ENCODE results near the gene SOCS7.
"Not testable (repeated sequence)": the region's sequence is repeated elsewhere in the genome, so short reads cannot be mapped to it uniquely, and the experiment has no call there.

The SOCS7 gene

GRCh38 chr17:38436386-38436785, 84.7 kb downstream of the SOCS7 start:
- Histone ChIP-seq H3K27ac (ENCODE audit: low read depth, low read length) (no peak overlapping the region), H3K4me3 (ENCODE audit: low read depth in 1 of 5, low read length in 5 of 5) (no peak overlapping the region), H3K27me3 (ENCODE audit: control insufficient read depth in 5 of 5, insufficient read depth in 4 of 5, low read length in 5 of 5) (no peaks in the 10 kb centered on the region), H3K9ac (ENCODE audit: low read length in 5 of 5) (no peak overlapping the region), H3K4me1 (ENCODE audit: control insufficient read depth in 5 of 5, insufficient read depth in 5 of 5, low read length in 5 of 5) (peaks cover 0 to 16% (median 3%) of the 10 kb centered on the region in 5 donors), H3K9me3 (ENCODE audit: control insufficient read depth in 5 of 5, low read length in 5 of 5) (no peaks in the 10 kb centered on the region), H3K36me3 (ENCODE audit: control insufficient read depth in 5 of 5, insufficient read depth in 5 of 5, low read length in 5 of 5) (peaks cover 0 to 6% (median 0%) of the 10 kb centered on the region in 5 donors)

GRCh38 chr17:38437313-38437712, 85.7 kb downstream of the SOCS7 start:
- H3K27me3 ChIP-seq (ENCODE audit: control insufficient read depth in 5 of 5, insufficient read depth in 4 of 5, low read length in 5 of 5); H3K27ac ChIP-seq (ENCODE audit: low read depth, low read length); H3K4me3 ChIP-seq (ENCODE audit: low read depth in 1 of 5, low read length in 5 of 5); H3K36me3 ChIP-seq (ENCODE audit: control insufficient read depth in 5 of 5, insufficient read depth in 5 of 5, low read length in 5 of 5); H3K9ac ChIP-seq (ENCODE audit: low read length in 5 of 5); H3K9me3 ChIP-seq (ENCODE audit: control insufficient read depth in 5 of 5, low read length in 5 of 5): not testable (repeated sequence)
- H3K4me1 ChIP-seq (ENCODE audit: control insufficient read depth in 5 of 5, insufficient read depth in 5 of 5, low read length in 5 of 5): peaks cover 0 to 24% (median 5%) of the 10 kb centered on the region in 5 donors

GRCh38 chr17:38439436-38439835, 87.8 kb downstream of the SOCS7 start:
- no peak overlapping the region for H3K4me3 ChIP-seq (ENCODE audit: low read depth in 1 of 5, low read length in 5 of 5)
- H3K9me3 ChIP-seq (ENCODE audit: control insufficient read depth in 5 of 5, low read length in 5 of 5): no peaks in the 10 kb centered on the region
- H3K4me1 ChIP-seq (ENCODE audit: control insufficient read depth in 5 of 5, insufficient read depth in 5 of 5, low read length in 5 of 5): peaks cover 2 to 43% (median 19%) of the 10 kb centered on the region in 5 donors
- H3K27ac ChIP-seq (ENCODE audit: low read depth, low read length): no peak overlapping the region
- H3K36me3 ChIP-seq (ENCODE audit: control insufficient read depth in 5 of 5, insufficient read depth in 5 of 5, low read length in 5 of 5): peaks cover 0 to 6% (median 0%) of the 10 kb centered on the region in 5 donors
- H3K9ac ChIP-seq (ENCODE audit: low read length in 5 of 5): no peak overlapping the region
- H3K27me3 ChIP-seq (ENCODE audit: control insufficient read depth in 5 of 5, insufficient read depth in 4 of 5, low read length in 5 of 5): no peaks in the 10 kb centered on the region

- no peak overlapping the region for H3K27ac ChIP-seq (ENCODE audit: low read depth, low read length)
- H3K27me3 ChIP-seq (ENCODE audit: control insufficient read depth in 5 of 5, insufficient read depth in 4 of 5, low read length in 5 of 5): no peaks in the 10 kb centered on the region
- peaks cover 0 to 6% (median 0%) of the 10 kb centered on the region in 5 donors for H3K36me3 ChIP-seq (ENCODE audit: control insufficient read depth in 5 of 5, insufficient read depth in 5 of 5, low read length in 5 of 5)
- H3K4me3 ChIP-seq (ENCODE audit: low read depth in 1 of 5, low read length in 5 of 5): no peak overlapping the region
- peaks cover 2 to 45% (median 21%) of the 10 kb centered on the region in 5 donors for H3K4me1 ChIP-seq (ENCODE audit: control insufficient read depth in 5 of 5, insufficient read depth in 5 of 5, low read length in 5 of 5)
- no peak overlapping the region for H3K9ac ChIP-seq (ENCODE audit: low read length in 5 of 5)
- H3K9me3 ChIP-seq (ENCODE audit: control insufficient read depth in 5 of 5, low read length in 5 of 5): no peaks in the 10 kb centered on the region
Measured at GRCh38 chr17:38440614-38441397, 89.2 kb downstream of the SOCS7 start.

- no peak overlapping the region for H3K9ac ChIP-seq (ENCODE audit: low read length in 5 of 5)
- H3K9me3 ChIP-seq (ENCODE audit: control insufficient read depth in 5 of 5, low read length in 5 of 5): no peaks in the 10 kb centered on the region
- peaks cover 2 to 39% (median 21%) of the 10 kb centered on the region in 5 donors for H3K4me1 ChIP-seq (ENCODE audit: control insufficient read depth in 5 of 5, insufficient read depth in 5 of 5, low read length in 5 of 5)
- H3K36me3 ChIP-seq (ENCODE audit: control insufficient read depth in 5 of 5, insufficient read depth in 5 of 5, low read length in 5 of 5): peaks cover 0 to 6% (median 0%) of the 10 kb centered on the region in 5 donors
- H3K27me3 ChIP-seq (ENCODE audit: control insufficient read depth in 5 of 5, insufficient read depth in 4 of 5, low read length in 5 of 5): no peaks in the 10 kb centered on the region
- H3K4me3 ChIP-seq (ENCODE audit: low read depth in 1 of 5, low read length in 5 of 5): no peak overlapping the region
- no peak overlapping the region for H3K27ac ChIP-seq (ENCODE audit: low read depth, low read length)
Measured at GRCh38 chr17:38441429-38442061, 89.9 kb downstream of the SOCS7 start.

- H3K27me3 ChIP-seq (ENCODE audit: control insufficient read depth in 5 of 5, insufficient read depth in 4 of 5, low read length in 5 of 5): no peaks in the 10 kb centered on the region
Measured at GRCh38 chr17:38442548-38442947, 90.9 kb downstream of the SOCS7 start.

GRCh38 chr17:38443356-38444031, 91.8 kb downstream of the SOCS7 start:
- Histone ChIP-seq H3K4me1 (ENCODE audit: control insufficient read depth in 5 of 5, insufficient read depth in 5 of 5, low read length in 5 of 5) (peaks cover 2 to 46% (median 30%) of the 10 kb centered on the region in 5 donors), H3K36me3 (ENCODE audit: control insufficient read depth in 5 of 5, insufficient read depth in 5 of 5, low read length in 5 of 5) (peaks cover 0 to 4% (median 0%) of the 10 kb centered on the region in 5 donors), H3K9me3 (ENCODE audit: control insufficient read depth in 5 of 5, low read length in 5 of 5) (no peaks in the 10 kb centered on the region), H3K9ac (ENCODE audit: low read length in 5 of 5) (no peak overlapping the region), H3K27ac (ENCODE audit: low read depth, low read length) (no peak overlapping the region), H3K27me3 (ENCODE audit: control insufficient read depth in 5 of 5, insufficient read depth in 4 of 5, low read length in 5 of 5) (no peaks in the 10 kb centered on the region), H3K4me3 (ENCODE audit: low read depth in 1 of 5, low read length in 5 of 5) (no peak overlapping the region)

More at GRCh38 chr17:38442548-38442947, 90.9 kb downstream of the SOCS7 start:
- H3K4me1 ChIP-seq (ENCODE audit: control insufficient read depth in 5 of 5, insufficient read depth in 5 of 5, low read length in 5 of 5): peaks cover 2 to 41% (median 23%) of the 10 kb centered on the region in 5 donors
- peaks cover 0 to 4% (median 0%) of the 10 kb centered on the region in 5 donors for H3K36me3 ChIP-seq (ENCODE audit: control insufficient read depth in 5 of 5, insufficient read depth in 5 of 5, low read length in 5 of 5)
- no peak overlapping the region for H3K27ac ChIP-seq (ENCODE audit: low read depth, low read length)
- no peak overlapping the region for H3K9ac ChIP-seq (ENCODE audit: low read length in 5 of 5)
- no peaks in the 10 kb centered on the region for H3K9me3 ChIP-seq (ENCODE audit: control insufficient read depth in 5 of 5, low read length in 5 of 5)
- H3K4me3 ChIP-seq (ENCODE audit: low read depth in 1 of 5, low read length in 5 of 5): no peak overlapping the region

GRCh38 chr17:38444151-38444550, 92.5 kb downstream of the SOCS7 start:
- Histone ChIP-seq H3K36me3 (ENCODE audit: control insufficient read depth in 5 of 5, insufficient read depth in 5 of 5, low read length in 5 of 5) (peaks cover 0 to 4% (median 0%) of the 10 kb centered on the region in 5 donors), H3K4me3 (ENCODE audit: low read depth in 1 of 5, low read length in 5 of 5) (no peak overlapping the region), H3K27ac (ENCODE audit: low read depth, low read length) (no peak overlapping the region), H3K4me1 (ENCODE audit: control insufficient read depth in 5 of 5, insufficient read depth in 5 of 5, low read length in 5 of 5) (peaks cover 2 to 46% (median 34%) of the 10 kb centered on the region in 5 donors), H3K27me3 (ENCODE audit: control insufficient read depth in 5 of 5, insufficient read depth in 4 of 5, low read length in 5 of 5) (no peaks in the 10 kb centered on the region), H3K9me3 (ENCODE audit: control insufficient read depth in 5 of 5, low read length in 5 of 5) (no peaks in the 10 kb centered on the region), H3K9ac (ENCODE audit: low read length in 5 of 5) (peak overlapping the region in 1 of 5 donors; percentile 22)

- Histone ChIP-seq H3K27me3 (ENCODE audit: control insufficient read depth in 5 of 5, insufficient read depth in 4 of 5, low read length in 5 of 5) (peaks cover 0 to 4% (median 0%) of the 10 kb centered on the region in 5 donors), H3K4me1 (ENCODE audit: control insufficient read depth in 5 of 5, insufficient read depth in 5 of 5, low read length in 5 of 5) (peaks cover 3 to 64% (median 42%) of the 10 kb centered on the region in 5 donors), H3K9ac (ENCODE audit: low read length in 5 of 5) (peak overlapping the region in 3 of 5 donors; percentile 21 to 48 (median 36)), H3K9me3 (ENCODE audit: control insufficient read depth in 5 of 5, low read length in 5 of 5) (no peaks in the 10 kb centered on the region), H3K36me3 (ENCODE audit: control insufficient read depth in 5 of 5, insufficient read depth in 5 of 5, low read length in 5 of 5) (no peaks in the 10 kb centered on the region), H3K4me3 (ENCODE audit: low read depth in 1 of 5, low read length in 5 of 5) (no peak overlapping the region), H3K27ac (ENCODE audit: low read depth, low read length) (no peak overlapping the region)
Measured at GRCh38 chr17:38447502-38448085, 96.0 kb downstream of the SOCS7 start.

All from subcutaneous abdominal adipose tissue (tissue), 5 donors.